Esophagus muscularis mucosa (tissue), 3 donors: ENCODE measurements around the gene FUT4.

Experiments
- POLR2A ChIP-seq: fragments of 450-650 bp; IDR thresholded peaks from one replicate; pipeline ENCODE4 v1.6.1; 2017; ENCODE audit warnings: antibody characterized with exemption, moderate library complexity, mild to moderate bottlenecking, low read depth
- POLR2AphosphoS5 ChIP-seq, 2 donors: sonication (generic); formaldehyde crosslinking; IDR thresholded peaks; one replicate each; pipeline ENCODE4 v1.6.1; 2017; ENCODE audit warnings: antibody characterized with exemption in 2 of 2
- TF ChIP-seq, protein P1 (sequence below), 3 experiments: fragments of 200-600 bp in 2 of 3; fragments of 450-650 bp in 1 of 3; sonication (generic) in 2 of 3; IDR thresholded peaks; one replicate each; pipeline ENCODE4 v1.5.1; 2017 to 2019; ENCODE audit warnings: antibody characterized with exemption in 3 of 3, mild to moderate bottlenecking in 2 of 3, moderate library complexity in 1 of 3

DNA sequence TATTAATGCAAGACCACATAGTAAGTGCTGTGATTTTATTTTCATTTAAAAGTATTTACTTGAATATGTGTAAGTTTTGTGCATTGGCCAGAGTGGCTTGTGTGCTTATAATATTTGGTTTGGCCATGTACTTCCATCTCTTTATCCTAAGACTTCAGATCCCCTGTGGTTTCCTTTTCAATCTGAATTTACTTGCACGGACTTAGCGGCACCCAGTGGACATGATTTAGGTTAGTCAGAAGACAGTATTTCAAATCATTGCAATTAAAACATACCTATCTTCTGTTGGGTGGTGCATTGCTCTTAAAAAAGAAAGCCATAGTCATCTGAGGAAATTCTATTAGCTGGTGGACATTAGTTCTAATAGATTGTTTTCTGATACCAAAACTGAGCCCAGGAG, 54.2 kb downstream of the FUT4 start:
- TF ChIP-seq POLR2A (no peak), POLR2AphosphoS5 (IDR thresholded peaks at IDR 0.05) (no peak)
- TF ChIP-seq, protein P1, sequence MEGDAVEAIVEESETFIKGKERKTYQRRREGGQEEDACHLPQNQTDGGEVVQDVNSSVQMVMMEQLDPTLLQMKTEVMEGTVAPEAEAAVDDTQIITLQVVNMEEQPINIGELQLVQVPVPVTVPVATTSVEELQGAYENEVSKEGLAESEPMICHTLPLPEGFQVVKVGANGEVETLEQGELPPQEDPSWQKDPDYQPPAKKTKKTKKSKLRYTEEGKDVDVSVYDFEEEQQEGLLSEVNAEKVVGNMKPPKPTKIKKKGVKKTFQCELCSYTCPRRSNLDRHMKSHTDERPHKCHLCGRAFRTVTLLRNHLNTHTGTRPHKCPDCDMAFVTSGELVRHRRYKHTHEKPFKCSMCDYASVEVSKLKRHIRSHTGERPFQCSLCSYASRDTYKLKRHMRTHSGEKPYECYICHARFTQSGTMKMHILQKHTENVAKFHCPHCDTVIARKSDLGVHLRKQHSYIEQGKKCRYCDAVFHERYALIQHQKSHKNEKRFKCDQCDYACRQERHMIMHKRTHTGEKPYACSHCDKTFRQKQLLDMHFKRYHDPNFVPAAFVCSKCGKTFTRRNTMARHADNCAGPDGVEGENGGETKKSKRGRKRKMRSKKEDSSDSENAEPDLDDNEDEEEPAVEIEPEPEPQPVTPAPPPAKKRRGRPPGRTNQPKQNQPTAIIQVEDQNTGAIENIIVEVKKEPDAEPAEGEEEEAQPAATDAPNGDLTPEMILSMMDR (IDR thresholded peaks at IDR 0.05): no peak
